ENCODE data around the gene NUBPL.
"Not testable (repeated sequence)": the region's sequence is repeated elsewhere in the genome, so short reads cannot be mapped to it uniquely, and the experiment has no call there.

The NUBPL gene

DNA sequence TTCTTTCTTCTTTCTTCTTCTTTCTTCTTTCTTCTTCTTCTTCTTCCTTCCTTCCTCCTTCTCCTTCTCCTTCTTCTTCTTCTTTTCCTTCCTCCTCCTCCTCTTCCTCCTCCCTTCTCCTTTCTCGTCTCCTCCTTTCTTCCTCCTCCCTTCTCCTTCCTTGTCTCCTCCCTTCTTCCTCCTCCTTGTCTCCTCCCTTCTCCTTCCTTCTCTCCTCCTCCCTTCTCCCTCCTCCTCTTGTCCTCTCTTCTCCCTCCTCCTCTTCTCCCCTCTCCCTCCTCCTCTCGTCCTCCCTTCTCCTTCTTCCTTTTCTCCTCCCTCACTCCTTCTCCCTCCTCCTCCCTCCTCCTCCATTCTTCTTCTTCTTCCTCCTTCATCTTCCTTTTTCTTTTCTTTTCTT lies 44.5 kb downstream of the NUBPL start:
- no peaks in the 10 kb centered on the region for H3K79me2 ChIP-seq (ENCODE audit: control insufficient read depth, low read length)
- no peaks in the 10 kb centered on the region for H3F3A ChIP-seq (ENCODE audit: control insufficient read depth, insufficient read depth)
- no peaks in the 10 kb centered on the region for H3K4me1 ChIP-seq (ENCODE audit: control insufficient read depth, low read length)
- no peaks in the 10 kb centered on the region for H3K27me3 ChIP-seq (ENCODE audit: control insufficient read depth, low read length)
- TF ChIP-seq, protein P1, sequence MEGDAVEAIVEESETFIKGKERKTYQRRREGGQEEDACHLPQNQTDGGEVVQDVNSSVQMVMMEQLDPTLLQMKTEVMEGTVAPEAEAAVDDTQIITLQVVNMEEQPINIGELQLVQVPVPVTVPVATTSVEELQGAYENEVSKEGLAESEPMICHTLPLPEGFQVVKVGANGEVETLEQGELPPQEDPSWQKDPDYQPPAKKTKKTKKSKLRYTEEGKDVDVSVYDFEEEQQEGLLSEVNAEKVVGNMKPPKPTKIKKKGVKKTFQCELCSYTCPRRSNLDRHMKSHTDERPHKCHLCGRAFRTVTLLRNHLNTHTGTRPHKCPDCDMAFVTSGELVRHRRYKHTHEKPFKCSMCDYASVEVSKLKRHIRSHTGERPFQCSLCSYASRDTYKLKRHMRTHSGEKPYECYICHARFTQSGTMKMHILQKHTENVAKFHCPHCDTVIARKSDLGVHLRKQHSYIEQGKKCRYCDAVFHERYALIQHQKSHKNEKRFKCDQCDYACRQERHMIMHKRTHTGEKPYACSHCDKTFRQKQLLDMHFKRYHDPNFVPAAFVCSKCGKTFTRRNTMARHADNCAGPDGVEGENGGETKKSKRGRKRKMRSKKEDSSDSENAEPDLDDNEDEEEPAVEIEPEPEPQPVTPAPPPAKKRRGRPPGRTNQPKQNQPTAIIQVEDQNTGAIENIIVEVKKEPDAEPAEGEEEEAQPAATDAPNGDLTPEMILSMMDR (IDR thresholded peaks at IDR 0.05; ENCODE audit: low read depth, low read length, poor library complexity, severe bottlenecking), result no peak
- no peak for TF ChIP-seq EZH2phosphoT487 (IDR thresholded peaks at IDR 0.05; ENCODE audit: borderline replicate concordance, low read length)
- no peak overlapping the region for H3K27ac ChIP-seq (ENCODE audit: low read depth, low read length)
- no peaks in the 10 kb centered on the region for H3K9me3 ChIP-seq (ENCODE audit: control insufficient read depth, insufficient read depth, low read length)
- no peaks in the 10 kb centered on the region for H4K20me1 ChIP-seq (ENCODE audit: control insufficient read depth, insufficient read depth, low read depth, low read length)
- H3K4me3 ChIP-seq (ENCODE audit: low read length), result no peak overlapping the region
- no peaks in the 10 kb centered on the region for H3K36me3 ChIP-seq (ENCODE audit: control insufficient read depth, low read length)
- H3K4me2 ChIP-seq (ENCODE audit: low read length), result no peak overlapping the region
- H3K9me2 ChIP-seq (replicated peaks; ENCODE audit: control insufficient read depth, low read length), result no peaks in the 10 kb centered on the region

DNA sequence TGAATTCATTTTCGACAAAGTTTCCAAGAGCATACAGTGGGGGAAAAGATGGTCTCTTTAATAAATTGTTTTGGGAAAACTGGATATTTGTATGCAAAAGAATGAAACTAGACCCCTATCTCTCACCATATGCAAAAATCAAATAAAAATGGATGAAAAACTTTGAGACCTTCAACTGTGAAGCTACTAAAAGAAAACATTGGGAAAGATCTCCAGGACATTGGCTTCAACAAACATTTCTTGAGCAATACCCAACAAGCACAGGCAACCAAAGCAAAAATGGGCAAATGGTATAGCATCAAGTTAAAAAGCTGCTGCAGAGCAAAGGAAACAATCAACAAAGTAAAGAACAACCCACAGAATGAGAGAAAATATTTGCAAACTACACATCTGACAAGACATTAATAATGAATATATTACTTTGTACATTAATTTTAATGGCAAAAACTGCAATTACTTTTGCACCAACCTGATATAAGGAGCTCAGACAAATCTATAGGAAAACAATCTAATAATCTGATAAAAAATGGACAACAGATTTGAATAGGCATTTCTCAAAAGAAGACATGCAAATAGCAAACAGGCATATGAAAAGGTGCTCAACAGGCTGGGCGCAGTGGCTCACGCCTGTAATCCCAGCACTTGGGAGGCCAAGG lies 50.7 kb downstream of the NUBPL start:
- TF ChIP-seq EZH2phosphoT487 (IDR thresholded peaks at IDR 0.05; ENCODE audit: borderline replicate concordance, low read length), result no peak
- TF ChIP-seq, protein P1 (IDR thresholded peaks at IDR 0.05; ENCODE audit: low read depth, low read length, poor library complexity, severe bottlenecking), result no peak
- H3K4me2 ChIP-seq (ENCODE audit: low read length), result no peak overlapping the region
- H3F3A ChIP-seq (ENCODE audit: control insufficient read depth, insufficient read depth), result no peaks in the 10 kb centered on the region
- no peaks in the 10 kb centered on the region for H3K36me3 ChIP-seq (ENCODE audit: control insufficient read depth, low read length)
- no peak overlapping the region for H3K27ac ChIP-seq (ENCODE audit: low read depth, low read length)
- no peaks in the 10 kb centered on the region for H3K9me2 ChIP-seq (replicated peaks; ENCODE audit: control insufficient read depth, low read length)
- no peaks in the 10 kb centered on the region for H3K4me1 ChIP-seq (ENCODE audit: control insufficient read depth, low read length)
- no peak overlapping the region for H3K4me3 ChIP-seq (ENCODE audit: low read length)
- no peaks in the 10 kb centered on the region for H3K9me3 ChIP-seq (ENCODE audit: control insufficient read depth, insufficient read depth, low read length)
- H4K20me1 ChIP-seq (ENCODE audit: control insufficient read depth, insufficient read depth, low read depth, low read length), result no peaks in the 10 kb centered on the region
- H3K27me3 ChIP-seq (ENCODE audit: control insufficient read depth, low read length), result no peaks in the 10 kb centered on the region
- no peaks in the 10 kb centered on the region for H3K79me2 ChIP-seq (ENCODE audit: control insufficient read depth, low read length)

DNA sequence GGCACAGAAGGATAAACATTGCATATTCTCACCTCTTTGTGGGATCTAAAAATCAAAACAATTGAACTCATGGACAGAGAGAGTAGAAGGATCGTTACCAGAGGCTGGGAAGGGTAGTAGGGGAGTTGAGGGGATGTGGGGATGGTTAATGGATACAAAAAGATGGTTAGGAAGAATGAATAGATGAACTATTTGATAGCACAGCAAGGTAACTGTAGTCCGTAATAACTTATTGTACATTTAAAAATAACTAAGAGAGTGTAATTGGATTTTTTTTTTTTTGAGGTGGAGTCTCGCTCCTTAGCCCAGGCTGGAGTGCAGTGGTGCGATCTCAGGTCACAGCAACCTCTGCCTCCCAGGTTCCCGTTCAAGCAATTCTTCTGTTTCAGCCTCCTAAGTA lies 52.0 kb downstream of the NUBPL start:
- H3K27ac ChIP-seq (ENCODE audit: low read depth, low read length), result no peak overlapping the region
- no peak for TF ChIP-seq EZH2phosphoT487 (IDR thresholded peaks at IDR 0.05; ENCODE audit: borderline replicate concordance, low read length)
- TF ChIP-seq, protein P1 (IDR thresholded peaks at IDR 0.05; ENCODE audit: low read depth, low read length, poor library complexity, severe bottlenecking), result no peak
- no peaks in the 10 kb centered on the region for H3K36me3 ChIP-seq (ENCODE audit: control insufficient read depth, low read length)
- H3K4me2 ChIP-seq (ENCODE audit: low read length), result no peak overlapping the region
- no peaks in the 10 kb centered on the region for H3K9me3 ChIP-seq (ENCODE audit: control insufficient read depth, insufficient read depth, low read length)
- no peaks in the 10 kb centered on the region for H4K20me1 ChIP-seq (ENCODE audit: control insufficient read depth, insufficient read depth, low read depth, low read length)
- no peaks in the 10 kb centered on the region for H3K27me3 ChIP-seq (ENCODE audit: control insufficient read depth, low read length)
- no peaks in the 10 kb centered on the region for H3K4me1 ChIP-seq (ENCODE audit: control insufficient read depth, low read length)
- no peaks in the 10 kb centered on the region for H3K79me2 ChIP-seq (ENCODE audit: control insufficient read depth, low read length)
- no peak overlapping the region for H3K4me3 ChIP-seq (ENCODE audit: low read length)
- H3K9me2 ChIP-seq (replicated peaks; ENCODE audit: control insufficient read depth, low read length), result no peaks in the 10 kb centered on the region
- no peaks in the 10 kb centered on the region for H3F3A ChIP-seq (ENCODE audit: control insufficient read depth, insufficient read depth)

DNA sequence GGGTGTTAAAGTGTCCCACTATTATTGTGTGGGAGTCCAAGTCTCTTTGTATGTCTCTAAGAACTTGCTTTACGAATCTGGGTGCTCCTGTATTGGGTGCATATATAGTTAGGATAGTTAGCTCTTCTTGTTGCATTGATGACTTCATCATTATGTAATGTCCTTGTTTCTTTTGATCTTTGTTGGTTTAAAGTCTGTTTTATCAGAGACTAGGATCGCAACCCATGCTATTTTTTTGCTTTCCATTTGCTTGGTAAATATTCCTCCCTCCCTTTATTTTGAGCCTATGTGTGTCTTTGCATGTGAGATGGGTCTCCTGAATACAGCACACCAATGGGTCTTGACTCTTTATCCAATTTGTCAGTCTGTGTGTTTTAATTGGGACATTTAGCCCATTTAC lies 57.7 kb downstream of the NUBPL start:
- H3K9me3 ChIP-seq (ENCODE audit: control insufficient read depth, insufficient read depth, low read length), result peaks cover 16% of the 10 kb centered on the region; the same call in 1 of the 2 replicates
- H3K4me1 ChIP-seq (ENCODE audit: control insufficient read depth, low read length); H4K20me1 ChIP-seq (ENCODE audit: control insufficient read depth, insufficient read depth, low read depth, low read length); H3F3A ChIP-seq (ENCODE audit: control insufficient read depth, insufficient read depth); H3K4me3 ChIP-seq (ENCODE audit: low read length); H3K27me3 ChIP-seq (ENCODE audit: control insufficient read depth, low read length); H3K36me3 ChIP-seq (ENCODE audit: control insufficient read depth, low read length); H3K27ac ChIP-seq (ENCODE audit: low read depth, low read length); H3K9me2 ChIP-seq (replicated peaks; ENCODE audit: control insufficient read depth, low read length); H3K4me2 ChIP-seq (ENCODE audit: low read length); H3K79me2 ChIP-seq (ENCODE audit: control insufficient read depth, low read length): not testable (repeated sequence)

Data from DOHH2 (cell line).